ENCODE data around the gene NCBP2L.

Gene NCBP2L

DNA sequence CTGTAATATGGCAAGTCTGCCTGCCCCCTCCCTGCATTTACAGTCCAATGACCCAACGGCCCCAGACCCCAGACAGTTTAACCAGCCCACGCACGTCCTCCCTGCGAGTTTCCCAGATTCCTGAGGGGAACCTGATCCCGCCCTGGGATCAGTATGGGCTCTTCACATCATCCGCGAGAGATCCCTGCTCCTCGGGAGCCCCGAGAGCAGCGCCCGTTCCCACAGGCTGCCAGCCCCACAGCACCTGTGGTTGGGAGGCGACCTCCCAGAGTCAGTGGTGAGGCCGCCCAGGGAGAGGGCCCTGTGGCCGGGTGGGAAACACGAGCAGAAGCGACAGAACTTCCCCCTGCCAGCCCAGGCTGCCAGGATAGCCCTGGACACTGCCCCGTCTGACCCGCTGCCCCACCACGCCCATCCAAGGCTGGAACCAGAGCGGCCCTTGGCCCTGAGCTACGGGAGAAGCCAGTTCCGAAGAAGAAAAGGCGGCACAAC is 34.8 kb upstream of the NCBP2L start:
- DNase-seq (ENCODE audit: extremely low read depth, low read depth), result no peak
- TF ChIP-seq, protein P1, sequence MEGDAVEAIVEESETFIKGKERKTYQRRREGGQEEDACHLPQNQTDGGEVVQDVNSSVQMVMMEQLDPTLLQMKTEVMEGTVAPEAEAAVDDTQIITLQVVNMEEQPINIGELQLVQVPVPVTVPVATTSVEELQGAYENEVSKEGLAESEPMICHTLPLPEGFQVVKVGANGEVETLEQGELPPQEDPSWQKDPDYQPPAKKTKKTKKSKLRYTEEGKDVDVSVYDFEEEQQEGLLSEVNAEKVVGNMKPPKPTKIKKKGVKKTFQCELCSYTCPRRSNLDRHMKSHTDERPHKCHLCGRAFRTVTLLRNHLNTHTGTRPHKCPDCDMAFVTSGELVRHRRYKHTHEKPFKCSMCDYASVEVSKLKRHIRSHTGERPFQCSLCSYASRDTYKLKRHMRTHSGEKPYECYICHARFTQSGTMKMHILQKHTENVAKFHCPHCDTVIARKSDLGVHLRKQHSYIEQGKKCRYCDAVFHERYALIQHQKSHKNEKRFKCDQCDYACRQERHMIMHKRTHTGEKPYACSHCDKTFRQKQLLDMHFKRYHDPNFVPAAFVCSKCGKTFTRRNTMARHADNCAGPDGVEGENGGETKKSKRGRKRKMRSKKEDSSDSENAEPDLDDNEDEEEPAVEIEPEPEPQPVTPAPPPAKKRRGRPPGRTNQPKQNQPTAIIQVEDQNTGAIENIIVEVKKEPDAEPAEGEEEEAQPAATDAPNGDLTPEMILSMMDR (IDR thresholded peaks at IDR 0.05; ENCODE audit: low read depth, low read length), result no peak

DNA sequence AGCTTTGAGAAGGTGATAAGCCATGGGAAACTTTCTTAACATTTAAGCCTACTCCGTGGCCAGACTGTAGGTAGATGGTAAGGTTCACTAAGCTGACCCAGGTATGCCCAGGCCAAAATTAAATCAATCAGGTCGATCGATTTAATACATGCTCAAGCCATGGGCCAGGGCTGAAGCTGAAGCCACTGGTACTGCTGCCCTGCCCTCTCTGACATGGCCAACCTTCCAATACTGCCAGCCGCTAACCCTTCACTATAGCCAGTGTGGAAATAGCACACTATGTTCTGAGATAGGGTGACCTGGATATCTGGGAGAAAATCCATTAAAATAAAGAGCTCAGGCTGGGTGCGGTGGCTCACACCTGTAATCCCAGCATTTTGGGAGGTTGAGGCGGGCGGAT is 33.5 kb upstream of the NCBP2L start:
- TF ChIP-seq, protein P1 (IDR thresholded peaks at IDR 0.05; ENCODE audit: low read depth, low read length), result no peak
- DNase-seq (ENCODE audit: extremely low read depth, low read depth), result no peak

DNA sequence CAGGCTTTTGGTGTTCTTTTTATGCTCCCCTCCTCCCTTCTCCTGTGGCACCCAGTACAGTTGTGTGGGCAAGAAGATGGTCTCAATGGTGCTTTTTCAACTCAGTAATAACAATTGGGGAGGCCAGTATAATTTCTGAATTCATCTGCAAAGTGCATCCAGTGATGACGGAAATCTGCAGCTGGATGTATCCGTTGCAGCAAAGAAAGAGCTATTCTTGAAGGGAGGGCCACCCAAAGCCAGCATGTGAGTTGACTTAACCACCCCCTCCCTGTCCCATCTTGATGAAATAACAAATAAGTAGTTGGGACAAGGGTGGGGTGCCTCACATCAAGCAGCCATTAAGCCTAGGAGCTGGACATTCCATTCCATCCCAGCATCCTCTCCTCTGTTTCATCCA is 32.7 kb upstream of the NCBP2L start:
- DNase-seq (ENCODE audit: extremely low read depth, low read depth), result no peak
- TF ChIP-seq, protein P1 (IDR thresholded peaks at IDR 0.05; ENCODE audit: low read depth, low read length), result no peak

DNA sequence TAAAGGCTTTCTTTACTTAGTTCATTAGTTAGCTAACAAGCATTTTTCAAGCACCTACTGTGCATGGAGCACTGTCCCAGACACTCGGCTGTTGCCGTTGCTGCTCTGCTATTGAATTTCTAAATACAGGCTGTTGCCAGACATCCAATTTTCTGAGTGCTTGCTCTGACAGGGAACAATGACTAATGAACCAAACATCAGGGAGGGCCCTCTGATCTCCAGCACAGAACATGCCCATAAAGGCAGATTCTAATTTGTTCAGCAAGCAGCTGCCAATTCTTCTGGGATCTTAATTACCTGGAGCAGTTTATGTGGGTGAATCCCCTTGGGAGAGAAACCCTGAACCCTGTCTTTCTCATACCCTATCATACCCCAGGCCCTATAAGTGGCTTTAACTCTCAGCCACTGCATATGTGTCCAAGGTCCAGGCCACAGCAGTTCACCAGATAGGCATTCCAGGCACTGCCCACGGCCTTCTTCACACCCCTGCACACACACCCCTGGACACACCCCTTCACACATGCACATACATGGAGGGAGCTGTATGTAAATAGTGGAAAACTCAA is 29.9 kb upstream of the NCBP2L start:
- TF ChIP-seq, protein P1 (IDR thresholded peaks at IDR 0.05; ENCODE audit: low read depth, low read length), result no peak
- no peak for DNase-seq (ENCODE audit: extremely low read depth, low read depth)

DNA sequence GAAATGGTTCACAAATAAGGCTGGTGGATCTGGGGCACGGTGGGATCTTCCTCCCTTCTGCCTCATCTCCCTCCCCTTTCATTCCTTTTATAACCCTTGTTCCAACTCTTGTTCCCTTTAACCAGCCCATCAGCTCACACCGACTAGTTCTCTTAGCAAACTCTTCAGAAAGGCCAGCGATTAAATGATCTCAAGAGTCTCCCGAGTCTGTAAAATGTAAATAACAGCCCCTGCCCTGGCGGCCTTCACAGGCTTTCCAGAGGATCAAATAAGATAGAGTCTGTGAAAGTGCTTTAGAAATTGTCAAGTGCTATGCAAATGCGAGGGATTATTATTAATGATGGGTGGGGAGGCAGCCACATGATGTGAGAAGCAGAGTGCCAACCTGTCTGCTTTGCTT is 29.0 kb upstream of the NCBP2L start:
- no peak for DNase-seq (ENCODE audit: extremely low read depth, low read depth)
- TF ChIP-seq, protein P1 (IDR thresholded peaks at IDR 0.05; ENCODE audit: low read depth, low read length), result no peak

DNA sequence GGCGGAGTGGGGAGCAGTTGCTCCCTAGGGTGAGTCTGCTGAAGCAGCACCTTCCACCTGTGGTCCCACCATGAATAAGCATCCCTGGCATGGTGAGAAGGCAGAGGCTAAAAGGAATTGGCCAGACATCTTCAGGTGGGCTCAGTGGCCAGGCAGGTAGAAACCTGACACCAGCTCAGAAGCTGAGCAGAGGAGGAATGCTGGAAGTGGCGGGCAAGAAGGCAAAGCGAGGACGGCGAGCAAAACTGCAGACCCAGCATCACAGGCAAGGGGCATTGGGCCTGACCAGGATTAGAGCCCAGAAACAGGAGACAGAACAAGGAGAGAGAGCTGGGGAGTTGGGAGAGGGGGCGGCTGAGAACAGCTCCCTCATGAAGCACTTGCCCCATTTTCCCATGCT is 27.3 kb upstream of the NCBP2L start:
- DNase-seq (ENCODE audit: extremely low read depth, low read depth), result no peak
- TF ChIP-seq, protein P1 (IDR thresholded peaks at IDR 0.05; ENCODE audit: low read depth, low read length), result no peak

DNA sequence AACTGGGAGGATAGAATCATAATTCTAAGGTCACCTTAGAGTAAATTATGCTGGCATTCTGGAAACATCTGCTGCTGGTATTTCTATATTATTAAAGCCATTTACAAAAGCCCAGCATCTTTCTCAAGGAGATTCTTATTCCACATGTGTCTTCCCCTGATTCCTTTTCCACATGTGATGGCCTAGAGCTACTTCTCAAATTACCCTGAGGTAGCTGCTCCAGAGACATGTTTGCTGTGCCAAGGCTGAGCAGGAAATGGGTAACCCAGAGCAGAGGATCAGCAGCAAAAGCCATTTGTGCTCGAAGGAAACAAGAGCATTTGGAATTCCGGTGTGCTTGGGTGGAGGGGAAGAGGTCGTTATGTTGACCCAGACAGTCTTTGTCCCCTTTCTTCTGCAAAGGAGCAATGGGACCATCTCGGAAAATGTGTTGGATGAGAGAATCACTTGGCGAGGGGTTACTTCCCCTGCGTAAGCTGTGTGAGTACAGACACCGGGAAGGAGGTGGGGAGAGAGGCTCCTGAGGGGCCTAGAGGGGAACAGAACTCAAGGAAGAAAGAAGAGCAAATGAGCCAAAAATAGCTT is 26.6 kb upstream of the NCBP2L start:
- TF ChIP-seq, protein P1 (IDR thresholded peaks at IDR 0.05; ENCODE audit: low read depth, low read length), result no peak
- no peak for DNase-seq (ENCODE audit: extremely low read depth, low read depth)

Measured in AG09319 (cell line).